Prostate gland (tissue), 2 donors: ENCODE measurements around the gene CHRNB4. TPM values are rescaled to one million over a fixed set of nuclear protein-coding genes. Genes with fewer than 3 reads are reported as not detected.

Experiments
- DNase-seq: peaks from one replicate; pipeline ENCODE4 v3.0.0-alpha.2; 2019; ENCODE audit warnings: low spot score
- H3K27ac ChIP-seq, 2 donors: fragments of 200-600 bp; sonication (generic); 2 replicates each; pipeline ENCODE4 v1.5.1; 2017 to 2019
- H3K27me3 ChIP-seq: fragments of 200-600 bp; sonication (generic); replicated peaks from 2 replicates; pipeline ENCODE4 v1.5.1; 2019; ENCODE audit not compliant: insufficient read depth
- H3K36me3 ChIP-seq, 2 donors: fragments of 200-600 bp; sonication (generic); 1 replicate in 1 of 2; 2 replicates in 1 of 2; pipeline versions ENCODE4 v1.5.1 to v1.8.1; 2017 to 2019
- H3K4me1 ChIP-seq: fragments of 200-600 bp; sonication (generic); replicated peaks from 2 replicates; pipeline ENCODE4 v1.5.1; 2019
- H3K4me3 ChIP-seq, 2 donors: fragments of 200-600 bp; sonication (generic); 2 replicates each; pipeline ENCODE4 v1.5.1; 2017 to 2019
- H3K9me3 ChIP-seq: fragments of 200-600 bp; sonication (generic); 2 replicates; pipeline ENCODE4 v1.5.1; 2017
- CTCF ChIP-seq, 4 experiments: fragments of 200-600 bp in 2 of 4; fragments of 450-650 bp in 2 of 4; sonication (generic) in 2 of 4; IDR thresholded peaks; 1 replicate in 3 of 4; 2 replicates in 1 of 4; pipeline ENCODE4 v1.5.1; 2016 to 2019; ENCODE audit warnings: antibody characterized with exemption in 4 of 4, mild to moderate bottlenecking in 2 of 4, moderate library complexity in 2 of 4
- POLR2A ChIP-seq: fragments of 450-650 bp; IDR thresholded peaks from one replicate; pipeline ENCODE4 v1.6.1; 2016; ENCODE audit warnings: antibody characterized with exemption, mild to moderate bottlenecking
- POLR2AphosphoS5 ChIP-seq: sonication (generic); formaldehyde crosslinking; IDR thresholded peaks from one replicate; pipeline ENCODE4 v1.6.1; 2017; ENCODE audit warnings: antibody characterized with exemption
- WGBS: methylation state at CpG from one replicate; pipeline ENCODE4 v1.1.5; 2018; 5-methylcytosine and 5-hydroxymethylcytosine counted together
- intact Hi-C: fragments of 100-400 bp; cut with DNase I; formaldehyde crosslinking; loops from one replicate; pipeline ENCODE4 v1.14.2; 2022
- total RNA-seq, 2 donors: library from RNA; depleted of rRNA; stranded (reverse); fragments of >200 nt; gene quantifications; one replicate each; pipeline ENCODE4 v1.1.0, GENCODE V29; 2016

CHRNB4 gene
- total RNA-seq, 2 donors from 2014 or later = 3.0 TPM; not detected in 1

DNA sequence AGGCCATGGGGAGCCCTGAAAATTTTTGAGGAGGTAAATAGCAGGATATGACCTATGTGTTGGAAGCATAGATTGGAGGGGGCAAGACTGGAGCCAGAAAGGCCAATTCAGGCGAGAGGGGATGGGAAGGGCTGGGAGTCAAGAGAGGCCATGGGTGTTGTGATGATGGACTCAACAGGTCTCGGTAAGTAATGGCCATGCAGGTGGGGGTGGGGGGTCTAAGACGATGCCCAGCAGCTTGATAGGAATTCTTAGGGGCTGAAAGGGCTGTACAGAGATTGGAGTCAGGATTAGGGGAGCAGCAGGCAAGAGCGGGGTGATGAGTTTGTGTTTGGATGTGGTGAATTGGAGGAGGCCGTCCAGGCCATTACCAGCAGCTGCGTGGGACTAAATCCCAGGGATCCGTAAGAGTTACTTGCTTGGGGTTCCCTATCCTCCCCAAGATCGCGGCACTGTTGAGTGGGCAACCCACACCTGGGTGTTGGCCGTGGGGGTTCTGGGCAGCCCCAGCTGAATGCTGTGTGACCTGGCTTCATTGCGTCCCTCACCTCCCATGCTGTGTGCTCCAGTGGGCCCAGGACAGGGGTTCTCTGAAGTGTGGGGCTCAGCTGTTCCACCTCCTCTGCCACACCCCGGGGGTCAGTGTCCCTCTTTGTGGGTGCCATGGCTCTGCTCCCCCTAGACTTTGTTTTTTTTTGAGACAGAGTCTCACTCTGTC lies 41.8 kb upstream of the CHRNB4 start:
- no peak overlapping the region for H3K27ac ChIP-seq
- no peaks in the 10 kb centered on the region for H3K36me3 ChIP-seq
- no peaks in the 10 kb centered on the region for H3K4me1 ChIP-seq
- WGBS = 95% methylated on average over 12 of the region's 12 CpGs
- no peak overlapping the region for H3K4me3 ChIP-seq
- TF ChIP-seq POLR2AphosphoS5 (no peak), POLR2A (no peak), CTCF (IDR thresholded peaks at IDR 0.05) (no peak)
- intact Hi-C loops = no loop called here
- DNase-seq = no peak
- H3K9me3 ChIP-seq = no peaks in the 10 kb centered on the region
- H3K27me3 ChIP-seq = no peaks in the 10 kb centered on the region

- Histone ChIP-seq H3K4me1 (no peaks in the 10 kb centered on the region), H3K27ac (no peak overlapping the region), H3K9me3 (no peaks in the 10 kb centered on the region), H3K27me3 (no peaks in the 10 kb centered on the region), H3K4me3 (no peak overlapping the region), H3K36me3 (no peaks in the 10 kb centered on the region)
- TF ChIP-seq POLR2AphosphoS5 = no peak
- TF ChIP-seq CTCF (IDR thresholded peaks at IDR 0.05) = no peak
- no peak for TF ChIP-seq POLR2A
- WGBS = 76% methylated on average over 5 of the region's 5 CpGs
- intact Hi-C loops = no loop called here
- no peak for DNase-seq
Observed at GRCh38 chr15:78682004-78682651, 41.1 kb upstream of the CHRNB4 start.

DNA sequence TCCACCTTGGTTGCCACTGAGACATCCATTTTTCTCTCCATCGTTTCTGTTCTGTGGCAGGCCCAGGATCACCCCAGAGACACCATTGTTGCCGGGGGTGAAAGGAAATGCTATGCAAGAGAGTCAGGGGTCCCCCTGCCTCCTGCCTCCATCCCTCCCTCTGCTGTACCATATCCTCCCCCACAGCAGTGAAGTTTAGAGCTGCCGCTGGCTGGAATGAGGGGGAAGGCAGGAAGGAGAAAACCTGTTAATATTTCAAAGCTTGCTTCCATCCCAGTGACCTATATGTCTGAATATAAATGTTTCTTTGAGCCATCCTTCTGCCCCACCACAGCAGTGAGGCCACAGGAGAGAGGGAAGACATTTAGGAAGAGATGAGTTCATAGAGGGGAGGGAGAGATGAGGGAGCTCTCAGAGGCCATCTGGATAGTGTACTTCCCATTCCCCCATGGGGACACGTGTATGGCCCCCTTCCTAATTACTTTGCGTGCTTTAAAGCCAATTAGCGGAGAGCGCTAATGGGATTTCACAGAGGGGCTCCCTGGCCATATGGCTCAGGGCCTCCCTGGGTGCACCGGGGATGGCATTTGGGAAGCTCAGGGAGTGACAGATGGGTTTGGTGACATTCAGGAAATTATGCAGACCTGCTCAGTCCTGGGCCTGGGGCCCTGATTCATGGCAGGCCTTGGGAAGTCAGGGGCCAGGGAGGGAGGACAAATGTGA lies 40.4 kb upstream of the CHRNB4 start:
- Histone ChIP-seq H3K27ac (no peak overlapping the region), H3K36me3 (no peaks in the 10 kb centered on the region), H3K4me1 (no peaks in the 10 kb centered on the region), H3K27me3 (no peaks in the 10 kb centered on the region), H3K4me3 (no peak overlapping the region), H3K9me3 (no peaks in the 10 kb centered on the region)
- no peak for TF ChIP-seq POLR2AphosphoS5
- no peak for TF ChIP-seq CTCF (IDR thresholded peaks at IDR 0.05)
- no peak for TF ChIP-seq POLR2A
- 76% methylated on average over 8 of the region's 8 CpGs for WGBS
- no peak for DNase-seq
- intact Hi-C loops = no loop called here

- intact Hi-C loops = no loop called here
- H3K27me3 ChIP-seq = no peaks in the 10 kb centered on the region
- H3K27ac ChIP-seq = no peak overlapping the region
- no peaks in the 10 kb centered on the region for H3K4me1 ChIP-seq
- no peak overlapping the region for H3K4me3 ChIP-seq
- no peaks in the 10 kb centered on the region for H3K9me3 ChIP-seq
- H3K36me3 ChIP-seq = no peaks in the 10 kb centered on the region
- no peak for DNase-seq
- WGBS = 82% methylated on average over 10 of the region's 10 CpGs
- TF ChIP-seq POLR2AphosphoS5 = no peak
- no peak for TF ChIP-seq CTCF (IDR thresholded peaks at IDR 0.05)
- no peak for TF ChIP-seq POLR2A
Observed at GRCh38 chr15:78680431-78681075, 39.5 kb upstream of the CHRNB4 start.
